Lower lobe of right lung (tissue), 2 donors: ENCODE results near the gene OGG1. TPM values are rescaled to one million over a fixed set of nuclear protein-coding genes. Genes with fewer than 3 reads are reported as not detected.

ENCODE experiments used
- ATAC-seq, 2 donors: fragments of 200-7000 bp; cut with Tn5 transposase; one replicate each; pipeline ENCODE4 v1.9.1; 2020 to 2022; ENCODE audit warnings: mild to moderate bottlenecking in 2 of 2, moderate library complexity in 2 of 2
- DNase-seq: peaks from one replicate; pipeline ENCODE4 v3.0.0-alpha.2; 2020
- H3K27ac ChIP-seq: fragments of 200-600 bp; one replicate; pipeline ENCODE4 v1.8.0; 2022
- H3K27me3 ChIP-seq: fragments of 200-600 bp; one replicate; pipeline ENCODE4 v1.8.0; 2022; ENCODE audit warnings: low read depth
- H3K36me3 ChIP-seq: fragments of 200-600 bp; one replicate; pipeline ENCODE4 v1.8.0; 2022; ENCODE audit warnings: mild to moderate bottlenecking
- H3K4me1 ChIP-seq: fragments of 200-600 bp; one replicate; pipeline ENCODE4 v1.8.0; 2022
- H3K4me3 ChIP-seq: fragments of 200-600 bp; one replicate; pipeline ENCODE4 v1.8.0; 2022; ENCODE audit warnings: mild to moderate bottlenecking
- H3K9me3 ChIP-seq: fragments of 200-600 bp; one replicate; pipeline ENCODE4 v1.8.0; 2022
- CTCF ChIP-seq: fragments of 200-600 bp; IDR thresholded peaks from one replicate; pipeline ENCODE4 v1.8.0; 2022; ENCODE audit warnings: antibody characterized with exemption, mild to moderate bottlenecking
- intact Hi-C: fragments of 100-400 bp; cut with DNase I; formaldehyde crosslinking; loops from one replicate; pipeline ENCODE4 v1.11.0; 2022
- total RNA-seq: library from RNA; stranded (reverse); fragmentation: NEBNext Ultra II Directional; extraction: Animal tissue kit (Norgen Biotek cat#: 25700); gene quantifications from one replicate; pipeline ENCODE4 v1.2.1, GENCODE V29; 2021
- donor health status: DM: no; HTN: yes; CAD: no; lungs with severe emphysema.

Gene OGG1
- total RNA-seq, 1 donor from 2014 or later = 21.5 TPM

DNA sequence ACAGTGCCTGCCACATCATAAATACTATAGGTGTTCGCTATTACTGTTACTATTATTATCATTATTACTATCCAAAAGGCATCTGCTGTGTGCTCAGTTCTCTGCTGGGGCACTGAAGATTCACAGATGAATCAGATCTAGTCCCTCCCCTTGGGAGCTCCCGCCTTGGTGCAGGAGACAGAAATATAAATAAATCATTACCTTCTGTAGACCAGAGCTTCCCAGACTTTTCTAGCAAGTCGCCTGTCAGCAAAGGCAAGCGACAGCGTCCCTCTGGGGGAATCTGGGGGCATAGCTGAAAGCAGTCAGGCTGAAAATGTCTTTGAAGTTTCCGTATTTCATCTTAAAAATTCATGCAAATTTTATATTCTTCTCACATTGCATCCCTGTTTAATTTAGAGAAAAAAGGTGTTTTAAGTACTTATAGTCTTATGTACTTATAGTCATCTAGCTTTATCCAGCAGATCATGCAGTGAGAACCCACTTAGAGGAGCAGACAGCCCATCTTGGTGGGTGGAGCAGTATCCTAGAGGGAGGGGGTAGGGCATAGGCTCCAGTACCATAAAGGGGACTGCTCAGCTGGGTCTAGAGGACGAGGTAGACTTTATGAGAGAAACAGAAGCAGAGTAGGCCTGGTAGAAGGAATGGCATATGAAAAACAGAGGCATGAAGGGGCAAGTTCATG is 28.6 kb upstream of the OGG1 start:
- intact Hi-C loops = no loop called here
- DNase-seq = no peak
- Histone ChIP-seq H3K27ac (no peak overlapping the region), H3K4me1 (peaks cover 2% of the 10 kb centered on the region), H3K9me3 (no peaks in the 10 kb centered on the region), H3K4me3 (no peak overlapping the region), H3K27me3 (no peaks in the 10 kb centered on the region), H3K36me3 (no peaks in the 10 kb centered on the region)
- TF ChIP-seq CTCF = no peak
- no peak for ATAC-seq

DNA sequence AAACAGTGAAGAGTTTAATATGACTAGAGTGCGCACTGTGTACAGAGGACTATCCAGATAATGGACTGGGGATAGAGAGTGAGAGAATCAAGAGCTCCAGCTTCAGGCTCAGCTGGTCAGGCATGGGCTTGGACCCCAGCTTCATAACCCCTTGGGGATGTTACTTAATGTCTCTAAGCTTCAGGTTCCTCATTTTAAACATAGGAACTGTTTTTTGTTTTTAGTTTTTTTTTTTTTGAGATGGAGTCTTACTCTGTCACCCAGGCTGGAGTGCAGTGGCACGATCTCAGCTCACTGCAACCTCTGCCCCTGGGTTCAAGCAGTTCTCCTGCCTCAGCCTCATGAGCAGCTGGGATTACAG is 28.1 kb upstream of the OGG1 start:
- no peaks in the 10 kb centered on the region for H3K36me3 ChIP-seq
- intact Hi-C loops = no loop called here
- no peak for DNase-seq
- H3K4me1 ChIP-seq = no peaks in the 10 kb centered on the region
- TF ChIP-seq CTCF = no peak
- H3K9me3 ChIP-seq = no peaks in the 10 kb centered on the region
- no peak overlapping the region for H3K27ac ChIP-seq
- ATAC-seq = no peak
- H3K27me3 ChIP-seq = no peaks in the 10 kb centered on the region
- no peak overlapping the region for H3K4me3 ChIP-seq

DNA sequence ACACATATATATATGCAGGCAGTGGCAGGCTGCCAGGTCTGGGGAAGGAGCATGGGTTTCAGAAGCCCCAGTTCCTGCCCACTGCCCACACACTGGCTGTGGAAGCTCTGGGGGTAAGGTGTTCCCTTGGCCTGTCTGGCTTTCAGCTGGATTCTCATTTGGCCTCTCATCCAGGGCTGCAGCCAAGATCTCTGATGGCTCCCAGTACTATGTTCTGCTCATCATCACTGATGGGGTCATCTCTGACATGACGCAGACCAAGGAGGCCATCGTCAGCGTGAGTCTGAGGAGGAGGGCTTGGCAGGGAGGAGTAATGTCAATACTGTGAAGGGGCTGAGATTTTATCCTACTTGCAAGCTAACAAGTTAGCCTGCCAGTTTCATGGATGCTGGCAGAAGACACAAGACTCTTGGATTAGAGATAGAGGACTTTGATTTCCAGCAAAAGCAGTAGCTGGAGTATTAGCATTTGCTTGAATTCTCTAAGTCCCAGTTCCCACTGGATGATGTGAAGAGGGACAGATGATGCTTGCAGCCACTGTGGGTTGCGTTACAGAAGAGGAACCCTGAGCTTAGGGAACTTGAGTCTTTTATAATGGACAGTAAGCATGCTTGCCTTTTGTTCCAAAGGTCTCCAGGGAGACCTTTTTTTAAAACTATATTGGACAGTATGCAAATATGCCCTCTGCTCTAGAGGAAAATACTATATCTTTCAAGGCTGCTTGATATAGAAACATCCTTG is 23.8 kb upstream of the OGG1 start:
- Histone ChIP-seq H3K9me3 (no peaks in the 10 kb centered on the region), H3K4me1 (peaks cover 7% of the 10 kb centered on the region), H3K27ac (no peak overlapping the region), H3K27me3 (no peaks in the 10 kb centered on the region), H3K36me3 (no peaks in the 10 kb centered on the region), H3K4me3 (no peak overlapping the region)
- TF ChIP-seq CTCF = no peak
- DNase-seq = no peak
- no peak for ATAC-seq
- intact Hi-C loops = no loop called here

DNA sequence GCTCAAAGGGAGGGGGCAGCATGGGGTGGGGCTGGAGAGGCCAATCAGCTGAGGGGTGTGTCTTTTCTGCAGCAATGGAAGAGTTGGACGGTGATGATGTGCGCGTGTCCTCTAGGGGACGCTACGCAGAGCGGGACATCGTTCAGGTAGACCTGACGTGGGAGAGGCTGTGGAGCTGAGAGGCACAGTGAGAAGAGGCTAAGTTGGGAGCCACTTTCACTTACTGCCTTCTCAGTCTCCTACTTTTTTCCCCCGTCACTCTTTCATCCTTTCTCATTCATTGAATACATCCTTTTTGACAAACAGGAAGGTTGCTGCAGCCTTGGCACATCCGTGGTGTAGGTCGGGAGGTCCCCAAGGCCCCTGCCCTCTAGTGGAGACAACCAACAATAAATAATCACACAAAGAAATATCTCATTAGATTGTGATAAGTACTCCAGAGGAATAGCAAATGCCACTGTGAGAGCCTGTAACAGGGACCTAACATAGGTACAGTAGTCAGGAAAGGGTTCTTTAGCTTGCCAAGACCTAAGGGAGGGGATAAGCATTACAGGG is 22.6 kb upstream of the OGG1 start:
- Histone ChIP-seq H3K4me1 (peaks cover 7% of the 10 kb centered on the region), H3K36me3 (no peaks in the 10 kb centered on the region), H3K9me3 (no peaks in the 10 kb centered on the region), H3K27me3 (no peaks in the 10 kb centered on the region), H3K4me3 (no peak overlapping the region), H3K27ac (no peak overlapping the region)
- no peak for DNase-seq
- TF ChIP-seq CTCF = peak; percentile 21
- intact Hi-C loops = no loop called here
- no peak for ATAC-seq

- peaks cover 13% of the 10 kb centered on the region for H3K4me1 ChIP-seq
- no peaks in the 10 kb centered on the region for H3K9me3 ChIP-seq
- H3K4me3 ChIP-seq = no peak overlapping the region
- no peak for DNase-seq
- no peak for ATAC-seq
- intact Hi-C loops = no loop called here
- no peak for TF ChIP-seq CTCF
- no peaks in the 10 kb centered on the region for H3K27me3 ChIP-seq
- no peak overlapping the region for H3K27ac ChIP-seq
- no peaks in the 10 kb centered on the region for H3K36me3 ChIP-seq
These were observed 22.0 kb upstream of the OGG1 start for GRCh38 chr3:9727743-9728142.
